ENCODE results near the gene BBS10. TPM values are rescaled to one million over a fixed set of nuclear protein-coding genes. Genes with fewer than 3 reads are reported as not detected.

The BBS10 gene
- polyA plus RNA-seq (2011; rRNA removed), result 13.5 and 20.0 TPM in 2 replicates
- polyA minus RNA-seq (2011; rRNA and poly(A)+ RNA removed), result 4.6 and 9.4 TPM in 2 replicates

- DNase-seq (ENCODE audit: low read depth, low spot score), result peak; percentile 85
- Histone ChIP-seq H3K27me3 (ENCODE audit: control insufficient read depth, insufficient read depth, low read length) (no peaks in the 10 kb centered on the region), H3K9me3 (ENCODE audit: control insufficient read depth, insufficient read depth, low read length) (no peaks in the 10 kb centered on the region; the same call in 1 of the 2 replicates), H3K4me3 (ENCODE audit: low read depth, low read length) (peak within 1 kb of the TSS; percentile 86), H3K27ac (ENCODE audit: low read depth, low read length) (peak within 1 kb of the TSS; percentile 86)
- POLR2A ChIA-PET, result interaction anchor here (0.6 to 2.5 kb wide), 8 partner anchors 70 to 317 kb away, joined by 3 to 17 read pairs (median 4); partner anchors contain the start of genes NAP1L1 and PHLDA1
- peak; percentile 47 for TF ChIP-seq CTCF (IDR thresholded peaks at IDR 0.05; ENCODE audit: low read depth, low read length)
- CTCF ChIA-PET, result interaction anchor here (0.6 to 2.5 kb wide), 13 partner anchors 9 to 821 kb away, joined by 3 to 11 read pairs (median 4); no protein-coding TSS in a partner anchor
Observed at GRCh38 chr12:76348079-76348901, at the start of gene BBS10. Gene BBS10, minus strand, starts transcription at chr12:76348415. Its CDS starts 57 bp downstream, at chr12:76348358.

GRCh38 chr12:76391461-76391860 lies 43.2 kb upstream of the BBS10 start:
- Histone ChIP-seq H3K27me3 (ENCODE audit: control insufficient read depth, insufficient read depth, low read length) (no peaks in the 10 kb centered on the region), H3K27ac (ENCODE audit: low read depth, low read length) (no peak overlapping the region), H3K9me3 (ENCODE audit: control insufficient read depth, insufficient read depth, low read length) (no peaks in the 10 kb centered on the region), H3K4me3 (ENCODE audit: low read depth, low read length) (no peak overlapping the region)
- POLR2A ChIA-PET, result no interaction called here
- no peak for DNase-seq (ENCODE audit: low read depth, low spot score)
- TF ChIP-seq CTCF (IDR thresholded peaks at IDR 0.05; ENCODE audit: low read depth, low read length), result no peak
- CTCF ChIA-PET, result interaction anchor here (1.0 kb wide), 1 partner anchor 196 kb away, joined by 3 read pairs; no protein-coding TSS in a partner anchor

GRCh38 chr12:76387614-76388013 lies 39.4 kb upstream of the BBS10 start:
- Histone ChIP-seq H3K4me3 (ENCODE audit: low read depth, low read length) (no peak overlapping the region), H3K9me3 (ENCODE audit: control insufficient read depth, insufficient read depth, low read length) (no peaks in the 10 kb centered on the region), H3K27me3 (ENCODE audit: control insufficient read depth, insufficient read depth, low read length) (no peaks in the 10 kb centered on the region), H3K27ac (ENCODE audit: low read depth, low read length) (no peak overlapping the region)
- no peak for TF ChIP-seq CTCF (IDR thresholded peaks at IDR 0.05; ENCODE audit: low read depth, low read length)
- ChIA-PET POLR2A (no interaction called here), CTCF (no interaction called here)
- DNase-seq (ENCODE audit: low read depth, low spot score), result no peak

DNA sequence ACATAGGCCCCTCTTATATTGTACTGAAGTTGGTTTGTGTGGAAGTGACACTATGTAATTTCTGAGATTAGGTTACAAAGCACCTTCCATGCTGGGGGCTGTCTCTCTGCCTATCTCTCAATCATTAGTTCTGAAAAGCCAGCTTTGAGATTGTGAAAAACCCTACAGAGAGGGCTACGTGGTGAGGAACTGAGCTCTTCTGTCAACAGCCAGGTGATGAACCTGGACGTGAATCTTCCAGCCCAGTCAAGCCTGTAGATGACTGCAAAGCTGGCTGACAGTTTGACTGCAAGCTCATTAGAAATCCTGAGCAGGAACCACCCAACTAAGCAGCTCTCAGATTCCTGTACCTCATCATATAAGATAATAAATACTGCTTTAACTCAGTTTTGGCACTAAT lies 36.3 kb upstream of the BBS10 start:
- no peak for TF ChIP-seq CTCF (IDR thresholded peaks at IDR 0.05; ENCODE audit: low read depth, low read length)
- Histone ChIP-seq H3K4me3 (ENCODE audit: low read depth, low read length) (no peak overlapping the region), H3K27ac (ENCODE audit: low read depth, low read length) (no peak overlapping the region), H3K9me3 (ENCODE audit: control insufficient read depth, insufficient read depth, low read length) (no peaks in the 10 kb centered on the region), H3K27me3 (ENCODE audit: control insufficient read depth, insufficient read depth, low read length) (no peaks in the 10 kb centered on the region)
- no peak for DNase-seq (ENCODE audit: low read depth, low spot score)
- POLR2A ChIA-PET, result no interaction called here
- CTCF ChIA-PET, result interaction anchor here (1.1 kb wide), 1 partner anchor 202 kb away, joined by 3 read pairs; no protein-coding TSS in a partner anchor

DNA sequence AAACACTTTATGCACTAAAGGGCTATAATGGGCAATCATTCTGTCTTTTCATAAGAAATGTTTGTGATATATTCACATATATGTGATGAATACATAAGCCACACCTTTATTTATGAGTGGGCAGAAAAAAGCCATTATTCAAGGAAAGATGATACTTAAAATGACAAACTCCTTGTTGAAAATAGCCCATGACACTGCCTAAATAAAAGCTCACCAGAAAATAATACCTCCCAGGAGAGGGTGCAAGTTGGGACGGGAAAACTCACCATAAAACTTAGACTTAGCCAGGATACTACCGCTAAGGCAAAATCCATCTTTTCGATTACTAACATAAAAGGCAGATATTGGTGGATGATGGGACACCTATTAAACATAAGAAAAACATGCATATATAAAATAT lies 35.8 kb upstream of the BBS10 start:
- no peak for TF ChIP-seq CTCF (IDR thresholded peaks at IDR 0.05; ENCODE audit: low read depth, low read length)
- Histone ChIP-seq H3K4me3 (ENCODE audit: low read depth, low read length) (no peak overlapping the region), H3K9me3 (ENCODE audit: control insufficient read depth, insufficient read depth, low read length) (no peaks in the 10 kb centered on the region), H3K27me3 (ENCODE audit: control insufficient read depth, insufficient read depth, low read length) (no peaks in the 10 kb centered on the region), H3K27ac (ENCODE audit: low read depth, low read length) (no peak overlapping the region)
- ChIA-PET CTCF (interaction anchor here (1.1 kb wide), 1 partner anchor 72 kb away, joined by 3 read pairs; no protein-coding TSS in a partner anchor), POLR2A (no interaction called here)
- no peak for DNase-seq (ENCODE audit: low read depth, low spot score)

Data from AG04450 (cell line).